GM12864 (cell line): ENCODE data around the gene CNTNAP2.

Experiments used
- DNase-seq: peaks from one replicate; pipeline ENCODE4 v3.0.0-alpha.2; 2011; ENCODE audit warnings: low read depth
- H3K4me3 ChIP-seq: 2 replicates; pipeline ENCODE4 v1.5.1; 2011; ENCODE audit warnings: mild to moderate bottlenecking, low read depth, low read length, control low read depth
- TF ChIP-seq, protein P1 (sequence below): IDR thresholded peaks from 2 replicates; pipeline ENCODE4 v1.5.1; 2011; ENCODE audit warnings: low read depth, mild to moderate bottlenecking, moderate library complexity, low read length, control low read depth, inconsistent platforms; ENCODE audit errors: missing control alignments

CNTNAP2 gene

DNA sequence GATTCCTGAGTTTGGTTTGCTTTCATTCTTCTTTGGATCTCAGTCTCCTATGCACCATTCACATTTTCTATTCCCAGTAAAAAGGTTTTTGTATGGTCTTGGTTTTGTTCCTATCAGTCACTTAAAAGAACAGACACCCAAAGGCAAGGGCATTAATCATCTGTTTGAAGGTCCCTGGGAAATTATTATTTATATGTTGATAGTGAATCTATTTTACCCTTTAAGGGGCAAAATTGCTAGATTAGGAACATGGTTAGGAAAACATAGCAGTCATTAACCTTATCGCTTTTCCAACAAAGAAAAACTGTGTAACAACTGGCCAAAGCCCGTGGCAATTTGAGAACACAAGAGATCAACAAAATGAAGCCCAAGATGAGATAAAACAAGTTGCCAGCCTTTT, 1327.3 kb downstream of the CNTNAP2 start:
- TF ChIP-seq, protein P1, sequence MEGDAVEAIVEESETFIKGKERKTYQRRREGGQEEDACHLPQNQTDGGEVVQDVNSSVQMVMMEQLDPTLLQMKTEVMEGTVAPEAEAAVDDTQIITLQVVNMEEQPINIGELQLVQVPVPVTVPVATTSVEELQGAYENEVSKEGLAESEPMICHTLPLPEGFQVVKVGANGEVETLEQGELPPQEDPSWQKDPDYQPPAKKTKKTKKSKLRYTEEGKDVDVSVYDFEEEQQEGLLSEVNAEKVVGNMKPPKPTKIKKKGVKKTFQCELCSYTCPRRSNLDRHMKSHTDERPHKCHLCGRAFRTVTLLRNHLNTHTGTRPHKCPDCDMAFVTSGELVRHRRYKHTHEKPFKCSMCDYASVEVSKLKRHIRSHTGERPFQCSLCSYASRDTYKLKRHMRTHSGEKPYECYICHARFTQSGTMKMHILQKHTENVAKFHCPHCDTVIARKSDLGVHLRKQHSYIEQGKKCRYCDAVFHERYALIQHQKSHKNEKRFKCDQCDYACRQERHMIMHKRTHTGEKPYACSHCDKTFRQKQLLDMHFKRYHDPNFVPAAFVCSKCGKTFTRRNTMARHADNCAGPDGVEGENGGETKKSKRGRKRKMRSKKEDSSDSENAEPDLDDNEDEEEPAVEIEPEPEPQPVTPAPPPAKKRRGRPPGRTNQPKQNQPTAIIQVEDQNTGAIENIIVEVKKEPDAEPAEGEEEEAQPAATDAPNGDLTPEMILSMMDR: no peak
- no peak overlapping the region for H3K4me3 ChIP-seq
- DNase-seq: no peak

DNA sequence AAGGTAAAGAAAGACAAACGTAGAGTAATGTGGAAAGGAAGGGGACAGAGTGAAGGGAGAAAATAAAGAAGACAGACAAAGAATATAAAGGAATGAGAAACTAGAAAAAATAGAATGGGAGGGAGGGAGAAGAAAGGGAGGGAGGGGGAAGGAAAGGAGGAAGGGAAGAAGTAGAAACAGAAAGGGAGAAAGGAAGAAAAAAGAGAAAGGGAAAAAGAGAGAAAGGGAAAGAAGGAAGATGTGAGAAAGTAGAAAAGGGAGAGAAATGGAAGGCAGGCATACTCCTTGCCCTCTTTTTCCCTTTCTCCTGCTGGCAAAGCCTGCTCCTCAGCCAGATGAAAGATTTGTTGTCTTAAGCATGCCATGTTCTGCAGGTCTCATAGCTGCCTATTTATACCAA, 1336.2 kb downstream of the CNTNAP2 start:
- no peak for DNase-seq
- TF ChIP-seq, protein P1: no peak
- no peak overlapping the region for H3K4me3 ChIP-seq

DNA sequence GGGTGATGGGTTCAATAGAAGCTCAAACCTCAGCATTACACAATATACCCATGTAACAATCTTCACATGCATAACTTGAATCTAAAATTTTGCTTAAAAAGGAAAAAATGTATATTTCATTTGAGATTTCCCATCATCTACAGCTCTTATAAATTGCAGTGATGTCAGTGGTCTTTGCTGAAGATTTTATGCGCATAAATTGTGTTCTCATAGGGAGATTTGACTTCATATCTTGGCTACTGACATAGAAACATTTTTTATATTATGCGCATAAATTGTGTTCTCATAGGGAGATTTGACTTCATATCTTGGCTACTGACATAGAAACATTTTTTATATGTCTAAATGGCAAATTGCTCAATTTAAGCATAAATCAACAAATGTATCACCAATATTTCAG, 1348.6 kb downstream of the CNTNAP2 start:
- no peak overlapping the region for H3K4me3 ChIP-seq
- TF ChIP-seq, protein P1: no peak
- DNase-seq: no peak

DNA sequence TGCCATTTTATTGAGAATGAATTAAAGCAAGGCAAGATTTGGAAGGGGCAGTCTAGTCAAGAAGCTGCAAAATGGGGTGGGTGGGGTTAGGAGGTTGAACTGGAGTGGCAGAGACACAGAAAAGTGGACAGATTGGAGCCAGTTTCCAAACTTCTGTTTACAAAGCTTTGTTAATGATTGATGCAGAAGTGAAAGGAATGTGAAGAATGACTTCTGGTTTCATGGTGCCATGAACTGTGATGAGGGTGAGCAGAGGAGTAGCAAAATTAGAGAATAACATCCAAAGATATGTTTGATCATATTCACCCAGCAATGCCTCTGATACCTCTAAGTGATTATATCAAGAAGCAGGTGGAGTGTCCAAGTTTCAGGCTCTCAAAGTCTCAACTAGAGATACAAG, 1356.0 kb downstream of the CNTNAP2 start:
- TF ChIP-seq, protein P1: no peak
- H3K4me3 ChIP-seq: no peak overlapping the region
- DNase-seq: no peak

DNA sequence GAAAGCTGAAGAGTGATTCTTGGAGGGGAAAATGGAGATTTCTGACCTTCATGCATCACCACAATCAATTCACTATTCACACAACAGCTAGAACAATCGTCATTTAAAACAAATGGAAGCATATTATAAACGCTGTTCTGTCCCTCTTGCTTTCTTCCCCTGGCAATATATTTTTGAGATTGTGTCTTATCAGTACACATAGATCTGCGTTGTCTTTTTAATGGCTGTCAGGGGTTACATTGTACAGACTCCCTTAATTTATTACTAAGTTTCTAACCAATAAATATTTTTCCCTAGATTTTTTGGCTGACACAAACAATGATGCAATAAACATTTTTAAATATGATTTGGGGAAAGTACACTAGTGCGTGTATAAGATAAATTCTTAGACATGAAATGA, 1358.3 kb downstream of the CNTNAP2 start:
- H3K4me3 ChIP-seq: no peak overlapping the region
- no peak for DNase-seq
- TF ChIP-seq, protein P1: no peak

DNA sequence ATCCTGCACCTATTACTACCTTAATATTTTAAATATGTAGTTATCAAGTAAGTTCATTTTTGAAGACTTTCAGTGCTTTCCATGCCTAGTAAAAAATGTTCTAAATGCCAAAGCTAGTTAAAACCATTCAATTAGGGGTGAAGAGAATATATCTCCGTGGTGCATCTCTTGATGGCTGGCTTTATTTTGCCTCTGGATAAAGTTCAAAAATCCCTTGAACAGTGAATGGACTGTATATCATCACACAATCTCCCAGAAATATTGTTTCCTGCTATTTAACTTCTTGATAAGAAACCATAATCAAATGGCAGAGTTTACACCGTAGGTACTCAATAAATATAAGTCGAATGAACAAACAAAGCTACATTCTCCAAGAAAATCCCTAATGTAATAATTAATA, 1360.9 kb downstream of the CNTNAP2 start:
- no peak for DNase-seq
- H3K4me3 ChIP-seq: no peak overlapping the region
- TF ChIP-seq, protein P1: no peak

DNA sequence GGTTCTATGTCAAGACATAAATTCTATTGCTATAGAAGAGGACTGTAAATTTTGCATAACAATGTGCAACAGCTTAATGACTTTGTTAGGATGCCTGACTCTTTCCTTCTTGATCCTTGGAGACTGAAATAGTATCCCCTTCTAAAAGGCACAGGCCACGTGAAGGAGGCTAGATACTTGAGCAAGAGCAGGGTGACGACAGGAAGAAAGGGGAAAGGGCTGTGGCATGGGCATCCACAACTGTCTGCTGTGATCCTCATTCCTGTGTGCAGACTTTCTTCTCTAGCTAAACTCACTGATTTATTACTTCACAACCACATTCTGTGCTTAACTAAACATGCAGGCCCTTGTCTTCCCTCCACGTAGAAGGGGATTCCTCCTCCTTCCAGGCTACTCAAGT, 1362.2 kb downstream of the CNTNAP2 start:
- no peak for DNase-seq
- H3K4me3 ChIP-seq: no peak overlapping the region
- TF ChIP-seq, protein P1: no peak
